ENCODE data around the gene ENDOD1.

DNA sequence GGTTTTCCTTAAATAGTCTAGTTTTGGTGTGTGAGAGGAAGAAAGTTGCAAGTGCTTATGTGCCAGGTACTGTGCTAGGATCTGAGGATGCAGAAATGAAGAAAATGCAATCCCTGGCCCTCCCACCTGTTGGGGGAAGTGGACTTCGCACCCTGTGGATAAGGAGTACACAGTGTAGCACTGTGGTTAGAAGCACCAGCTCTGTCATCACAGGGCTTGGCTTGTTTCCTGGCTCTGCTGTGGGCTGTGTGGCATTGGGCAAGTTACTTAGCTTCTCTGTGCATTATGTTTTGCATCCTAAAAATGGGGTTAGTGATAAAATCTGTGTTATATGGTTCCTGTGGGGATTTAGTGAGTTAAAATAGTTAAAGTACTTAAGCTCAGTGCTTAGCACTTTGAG lies 68.2 kb downstream of the ENDOD1 start:
- TF ChIP-seq, protein P1, sequence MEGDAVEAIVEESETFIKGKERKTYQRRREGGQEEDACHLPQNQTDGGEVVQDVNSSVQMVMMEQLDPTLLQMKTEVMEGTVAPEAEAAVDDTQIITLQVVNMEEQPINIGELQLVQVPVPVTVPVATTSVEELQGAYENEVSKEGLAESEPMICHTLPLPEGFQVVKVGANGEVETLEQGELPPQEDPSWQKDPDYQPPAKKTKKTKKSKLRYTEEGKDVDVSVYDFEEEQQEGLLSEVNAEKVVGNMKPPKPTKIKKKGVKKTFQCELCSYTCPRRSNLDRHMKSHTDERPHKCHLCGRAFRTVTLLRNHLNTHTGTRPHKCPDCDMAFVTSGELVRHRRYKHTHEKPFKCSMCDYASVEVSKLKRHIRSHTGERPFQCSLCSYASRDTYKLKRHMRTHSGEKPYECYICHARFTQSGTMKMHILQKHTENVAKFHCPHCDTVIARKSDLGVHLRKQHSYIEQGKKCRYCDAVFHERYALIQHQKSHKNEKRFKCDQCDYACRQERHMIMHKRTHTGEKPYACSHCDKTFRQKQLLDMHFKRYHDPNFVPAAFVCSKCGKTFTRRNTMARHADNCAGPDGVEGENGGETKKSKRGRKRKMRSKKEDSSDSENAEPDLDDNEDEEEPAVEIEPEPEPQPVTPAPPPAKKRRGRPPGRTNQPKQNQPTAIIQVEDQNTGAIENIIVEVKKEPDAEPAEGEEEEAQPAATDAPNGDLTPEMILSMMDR (IDR thresholded peaks at IDR 0.05), result no peak
- no peak for TF ChIP-seq POLR2A (IDR thresholded peaks at IDR 0.05)
